GM19328 (cell line): ENCODE data around the gene PET100.

Experiments used
- ATAC-seq: cut with Tn5 transposase; IDR thresholded peaks from one replicate; pipeline ENCODE4 v1.9.1; 2021; ENCODE audit warnings: mild to moderate bottlenecking, moderate library complexity; ENCODE audit not compliant: unreplicated experiment

Gene PET100

DNA sequence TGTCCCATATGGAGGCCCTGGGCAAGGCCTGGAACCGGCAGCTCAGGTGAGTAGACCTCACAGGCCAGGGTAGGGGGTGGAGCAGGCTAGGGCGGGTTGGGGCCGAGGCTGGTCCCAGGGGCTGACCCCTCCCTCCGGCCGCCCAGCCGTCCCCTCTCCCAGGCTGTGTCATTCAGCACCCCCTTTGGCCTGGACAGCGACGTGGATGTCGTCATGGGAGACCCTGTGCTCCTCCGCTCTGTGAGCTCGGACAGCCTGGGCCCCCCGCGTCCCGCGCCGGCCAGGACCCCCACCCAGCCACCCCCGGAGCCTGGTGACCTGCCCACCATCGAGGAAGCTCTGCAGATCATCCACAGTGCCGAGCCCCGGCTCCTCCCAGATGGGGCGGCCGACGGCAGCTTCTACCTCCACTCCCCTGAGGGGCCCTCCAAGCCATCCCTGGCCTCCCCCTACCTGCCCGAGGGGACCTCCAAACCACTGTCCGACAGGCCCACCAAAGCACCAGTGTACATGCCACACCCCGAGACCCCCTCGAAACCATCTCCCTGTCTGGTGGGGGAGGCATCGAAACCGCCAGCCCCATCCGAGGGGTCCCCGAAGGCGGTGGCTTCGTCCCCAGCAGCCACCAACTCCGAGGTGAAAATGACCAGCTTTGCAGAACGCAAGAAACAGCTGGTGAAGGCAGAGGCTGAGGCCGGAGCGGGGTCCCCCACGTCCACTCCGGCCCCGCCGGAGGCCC, 17.9 kb upstream of the PET100 start:
- no peak for ATAC-seq

DNA sequence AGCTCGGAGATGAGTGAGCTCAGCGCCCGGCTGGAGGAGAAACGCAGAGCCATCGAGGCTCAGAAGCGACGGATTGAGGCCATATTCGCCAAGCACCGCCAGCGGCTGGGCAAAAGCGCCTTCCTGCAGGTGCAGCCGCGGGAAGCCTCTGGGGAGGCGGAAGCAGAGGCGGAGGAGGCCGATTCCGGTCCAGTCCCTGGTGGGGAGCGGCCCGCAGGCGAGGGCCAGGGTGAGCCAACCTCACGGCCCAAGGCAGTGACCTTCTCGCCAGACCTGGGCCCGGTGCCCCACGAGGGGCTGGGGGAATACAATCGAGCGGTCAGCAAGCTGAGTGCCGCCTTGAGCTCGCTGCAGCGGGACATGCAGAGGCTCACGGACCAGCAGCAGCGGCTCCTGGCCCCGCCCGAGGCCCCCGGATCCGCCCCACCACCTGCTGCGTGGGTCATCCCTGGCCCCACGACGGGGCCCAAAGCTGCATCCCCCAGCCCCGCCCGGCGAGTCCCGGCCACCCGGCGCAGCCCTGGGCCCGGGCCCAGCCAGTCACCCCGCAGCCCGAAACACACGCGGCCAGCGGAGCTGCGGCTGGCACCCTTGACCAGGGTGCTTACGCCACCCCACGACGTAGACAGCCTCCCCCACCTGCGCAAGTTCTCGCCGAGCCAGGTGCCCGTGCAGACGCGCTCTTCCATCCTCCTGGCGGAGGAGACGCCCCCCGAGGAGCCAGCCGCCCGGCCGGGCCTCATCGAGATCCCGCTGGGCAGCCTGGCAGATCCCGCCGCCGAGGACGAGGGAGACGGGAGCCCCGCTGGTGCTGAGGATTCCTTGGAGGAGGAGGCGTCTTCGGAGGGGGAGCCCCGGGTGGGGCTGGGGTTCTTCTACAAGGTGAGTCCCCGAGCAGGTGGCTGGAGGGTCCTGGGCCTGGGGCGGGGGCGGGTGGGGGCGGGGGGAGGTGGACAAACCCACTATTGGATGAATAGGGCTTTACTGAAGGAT, 17.0 kb upstream of the PET100 start:
- no peak for ATAC-seq

DNA sequence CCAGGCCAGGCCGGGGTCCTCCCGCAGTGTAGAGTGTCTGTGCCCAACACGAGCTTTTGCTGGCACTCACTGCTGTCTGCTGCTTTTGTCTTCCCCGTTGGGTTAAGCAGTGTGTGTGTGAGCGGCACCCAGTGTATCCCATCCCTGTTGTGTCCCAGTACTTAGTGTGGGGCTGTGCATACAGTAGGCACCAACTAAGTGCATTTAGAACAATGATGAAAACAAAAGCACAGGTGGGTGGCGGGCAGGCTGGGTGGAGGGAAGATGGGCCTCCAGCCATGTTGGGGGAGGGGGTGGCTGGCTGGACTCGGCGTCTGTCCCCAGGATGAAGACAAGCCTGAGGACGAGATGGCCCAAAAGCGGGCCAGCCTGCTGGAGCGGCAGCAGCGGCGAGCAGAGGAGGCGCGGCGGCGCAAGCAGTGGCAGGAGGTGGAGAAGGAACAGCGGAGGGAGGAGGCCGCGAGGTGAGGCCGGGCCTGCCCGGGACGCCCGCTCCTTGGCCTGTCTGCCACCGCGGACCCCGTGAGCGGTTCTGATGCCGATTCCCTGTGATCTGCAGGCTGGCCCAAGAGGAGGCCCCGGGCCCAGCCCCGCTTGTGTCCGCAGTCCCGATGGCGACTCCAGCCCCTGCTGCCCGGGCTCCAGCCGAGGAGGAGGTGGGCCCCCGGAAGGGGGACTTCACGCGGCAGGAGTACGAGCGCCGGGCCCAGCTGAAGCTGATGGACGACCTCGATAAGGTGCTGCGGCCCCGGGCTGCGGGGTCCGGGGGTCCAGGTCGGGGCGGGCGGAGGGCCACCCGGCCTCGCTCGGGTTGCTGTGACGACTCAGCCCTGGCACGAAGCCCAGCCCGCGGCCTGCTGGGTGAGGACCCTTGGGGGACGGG, 14.5 kb upstream of the PET100 start:
- no peak for ATAC-seq

DNA sequence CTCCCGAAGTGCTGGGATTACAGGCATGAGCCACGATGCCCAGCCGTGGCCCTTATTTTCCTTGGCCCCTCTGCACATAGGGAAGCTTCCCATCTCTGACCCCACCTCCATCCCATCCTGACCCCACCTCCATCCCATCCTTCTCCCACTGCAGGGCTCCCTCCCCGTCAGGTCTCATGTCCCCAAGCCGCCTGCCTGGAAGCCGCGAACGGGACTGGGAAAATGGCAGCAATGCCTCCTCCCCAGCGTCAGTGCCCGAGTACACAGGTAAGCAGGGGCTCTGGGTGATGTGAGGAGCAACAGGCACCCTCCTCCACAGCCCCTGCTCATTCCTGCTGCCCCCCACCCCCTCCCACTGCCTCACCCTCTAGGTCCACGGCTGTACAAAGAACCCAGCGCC, 12.4 kb upstream of the PET100 start:
- ATAC-seq, result no peak

DNA sequence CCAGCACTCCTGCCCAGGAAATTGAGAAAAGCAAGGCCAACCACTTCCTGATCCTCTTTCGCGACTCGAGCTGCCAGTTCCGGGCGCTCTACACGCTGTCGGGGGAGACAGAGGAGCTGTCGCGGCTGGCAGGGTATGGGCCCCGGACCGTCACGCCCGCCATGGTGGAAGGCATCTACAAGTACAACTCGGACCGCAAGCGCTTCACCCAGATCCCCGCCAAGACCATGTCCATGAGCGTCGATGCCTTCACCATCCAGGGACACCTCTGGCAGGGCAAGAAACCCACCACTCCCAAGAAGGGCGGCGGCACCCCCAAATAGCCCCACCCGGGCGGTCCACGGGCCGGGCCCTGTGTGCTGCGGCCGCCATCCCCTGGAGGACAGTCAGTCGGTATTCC, 11.9 kb upstream of the PET100 start:
- no peak for ATAC-seq

DNA sequence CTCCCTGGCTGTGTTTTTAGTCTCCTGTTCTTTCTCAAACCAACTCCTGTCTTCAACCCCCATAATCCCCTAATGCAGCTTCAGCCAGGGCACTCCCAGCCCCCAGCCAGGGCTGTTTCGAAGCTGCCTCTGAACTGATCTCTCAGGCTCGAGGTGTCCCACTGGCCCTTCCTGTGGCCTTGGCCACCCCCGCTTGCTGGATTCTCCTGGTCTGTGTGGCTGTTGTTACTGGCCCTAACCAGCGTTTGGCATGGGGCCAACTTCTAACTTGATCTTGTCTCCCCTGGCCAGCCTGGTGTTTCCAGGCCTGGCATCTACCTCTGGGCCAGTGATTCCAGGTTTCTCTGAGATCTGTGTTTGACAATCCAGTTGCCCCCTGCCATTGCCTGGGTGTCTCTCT, 11.2 kb upstream of the PET100 start:
- ATAC-seq, result no peak

DNA sequence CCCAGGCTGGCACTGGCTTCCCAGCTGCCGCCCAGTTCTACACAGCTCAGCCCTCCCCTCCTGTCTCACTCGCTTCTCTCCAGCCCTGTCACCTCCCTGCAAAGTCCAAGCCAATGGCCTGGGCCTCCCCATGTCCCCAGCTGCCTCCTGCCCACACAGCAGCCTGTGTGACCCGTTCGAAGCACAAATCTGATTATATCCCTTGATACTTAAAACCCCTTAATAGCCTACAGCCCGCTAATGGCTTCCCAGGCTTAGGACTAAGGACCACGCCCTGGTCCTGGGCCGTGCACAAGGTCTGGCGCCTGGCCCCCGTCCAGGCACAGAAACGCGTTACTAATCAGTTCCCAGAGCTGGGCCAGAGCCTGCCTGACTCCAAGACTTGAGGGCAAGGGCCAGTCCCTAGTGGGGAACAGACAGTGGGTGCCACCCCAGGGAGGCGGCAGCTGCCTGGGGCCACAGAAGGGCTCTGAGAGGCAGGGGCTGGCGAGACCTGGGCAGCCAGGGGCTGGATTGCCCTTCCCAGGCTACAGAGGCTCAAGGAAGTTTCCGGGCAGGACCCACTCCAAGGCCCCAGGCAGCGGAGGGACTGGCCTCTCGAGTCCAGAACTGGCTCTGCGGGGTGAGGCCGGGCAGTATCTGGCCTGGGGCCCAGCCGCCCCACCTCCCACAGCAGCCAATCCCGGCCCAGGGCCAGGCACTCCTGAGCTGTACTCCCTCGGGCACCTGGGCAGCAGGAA, 10.7 kb upstream of the PET100 start:
- ATAC-seq, result no peak

DNA sequence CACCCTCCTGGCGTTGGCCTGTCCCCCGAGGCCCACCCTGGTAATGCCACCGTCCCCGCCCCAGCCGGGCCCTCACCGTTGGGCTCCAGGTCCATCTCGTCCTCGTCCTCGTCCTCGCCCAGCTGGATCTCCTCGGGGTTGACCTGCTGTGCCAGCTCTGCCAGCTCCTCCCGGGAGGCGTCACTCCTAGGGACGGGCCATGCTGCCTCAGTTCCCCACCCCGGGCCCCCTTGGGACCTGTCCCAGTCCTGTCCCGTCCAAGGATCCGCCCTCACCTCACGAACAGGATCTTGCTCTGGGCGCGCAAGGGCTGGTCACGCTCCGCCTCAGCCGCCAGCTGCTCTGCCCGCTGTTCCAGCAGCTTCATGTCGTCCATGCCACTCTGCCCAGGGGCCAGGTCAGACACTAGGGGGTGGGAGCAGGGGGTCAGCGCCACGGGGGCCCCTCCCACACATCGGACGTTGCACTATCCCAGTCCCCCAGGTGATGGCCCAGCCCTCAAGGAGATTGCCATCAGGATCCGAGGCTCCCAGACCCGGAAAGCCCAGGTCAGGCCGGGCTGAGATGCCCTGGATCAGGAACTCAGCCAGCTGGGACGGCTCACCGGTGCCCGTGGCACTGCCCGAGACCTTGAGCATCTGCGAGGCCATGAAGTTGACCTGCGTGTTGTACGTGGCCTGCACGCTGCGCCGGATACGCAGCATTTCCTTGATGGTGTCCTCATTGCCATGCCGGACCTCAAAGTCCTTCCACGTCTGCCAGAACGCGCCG, 9.7 kb upstream of the PET100 start:
- ATAC-seq, result no peak

DNA sequence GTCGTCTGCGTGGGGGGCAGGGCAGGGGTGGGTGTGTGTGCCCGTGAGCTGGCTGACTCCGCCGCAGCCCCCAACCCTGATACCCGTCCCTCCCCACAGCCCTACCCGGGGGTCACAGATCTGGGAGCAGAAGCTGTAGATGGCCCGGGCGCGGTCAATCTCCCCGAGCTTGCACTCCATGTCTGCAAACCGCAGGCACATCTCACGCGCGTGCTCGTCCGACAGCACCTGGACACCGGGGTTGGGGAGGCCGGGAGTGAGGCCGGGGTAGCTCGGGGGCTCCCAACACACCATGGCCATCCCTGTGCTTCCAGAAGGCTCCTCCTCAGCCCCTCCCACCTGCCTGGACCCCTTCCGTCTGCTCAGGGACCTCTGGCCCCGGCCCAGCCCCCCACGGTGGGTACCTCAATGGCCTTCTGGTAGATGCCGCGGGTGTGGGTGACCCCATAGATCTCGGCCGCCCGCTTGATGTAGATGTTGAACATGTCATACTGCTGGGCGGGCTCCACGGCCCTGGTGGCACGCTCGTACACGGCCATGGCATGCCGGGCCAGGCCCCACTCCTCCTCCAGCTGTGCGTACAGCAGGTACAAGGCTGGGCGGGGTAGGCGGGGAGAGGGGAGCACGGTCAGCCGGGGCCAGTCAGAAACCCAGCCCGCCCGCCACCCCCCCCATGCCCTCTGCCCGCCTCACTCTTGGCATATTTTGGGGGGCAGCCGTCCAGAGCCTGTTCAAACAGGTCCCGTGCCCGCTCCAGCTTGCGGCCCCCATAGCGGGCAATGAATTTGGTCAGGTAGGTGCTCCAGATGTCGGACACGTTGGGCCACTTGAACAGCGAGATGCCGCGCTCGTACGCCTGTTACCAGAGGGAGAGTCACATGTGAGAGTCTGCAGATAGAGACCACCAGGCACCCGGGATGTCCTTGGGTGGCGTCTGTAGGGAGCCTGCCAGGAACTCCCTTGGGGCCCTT, 8.9 kb upstream of the PET100 start:
- no peak for ATAC-seq

DNA sequence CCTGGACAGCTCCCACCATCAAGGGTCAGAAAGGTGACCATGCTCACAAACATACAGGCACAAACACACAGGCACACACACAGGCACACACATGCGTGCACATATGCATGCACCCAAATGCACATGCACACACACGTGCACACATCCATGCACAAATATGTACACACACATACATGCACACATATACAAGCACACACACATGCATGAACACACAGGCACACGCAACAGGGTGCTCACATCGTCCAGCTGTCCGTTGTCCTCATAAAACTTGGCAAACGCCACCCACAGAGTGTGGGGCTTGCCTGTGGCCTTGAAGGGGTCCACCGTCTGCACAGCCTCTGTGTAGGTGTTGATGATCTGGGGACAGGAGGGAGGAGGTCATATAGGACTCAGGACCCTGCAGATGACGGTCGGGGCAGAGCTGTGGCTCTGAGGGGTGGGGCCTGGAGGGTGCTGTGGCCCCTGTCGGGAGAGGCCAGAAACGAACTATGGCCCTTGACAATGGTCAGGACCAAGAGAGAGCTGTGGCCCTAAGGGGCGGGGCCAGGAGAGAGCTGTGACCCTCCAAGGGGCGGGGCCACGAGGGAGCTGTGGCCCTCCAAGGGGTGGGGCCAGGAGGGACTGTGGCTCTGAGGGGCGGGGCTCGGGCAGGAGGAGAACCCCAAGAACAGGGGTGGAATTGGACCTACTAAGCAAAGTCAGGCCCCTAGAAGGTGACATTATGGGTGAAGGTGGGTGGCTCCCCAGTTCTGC, 6.5 kb upstream of the PET100 start:
- no peak for ATAC-seq

DNA sequence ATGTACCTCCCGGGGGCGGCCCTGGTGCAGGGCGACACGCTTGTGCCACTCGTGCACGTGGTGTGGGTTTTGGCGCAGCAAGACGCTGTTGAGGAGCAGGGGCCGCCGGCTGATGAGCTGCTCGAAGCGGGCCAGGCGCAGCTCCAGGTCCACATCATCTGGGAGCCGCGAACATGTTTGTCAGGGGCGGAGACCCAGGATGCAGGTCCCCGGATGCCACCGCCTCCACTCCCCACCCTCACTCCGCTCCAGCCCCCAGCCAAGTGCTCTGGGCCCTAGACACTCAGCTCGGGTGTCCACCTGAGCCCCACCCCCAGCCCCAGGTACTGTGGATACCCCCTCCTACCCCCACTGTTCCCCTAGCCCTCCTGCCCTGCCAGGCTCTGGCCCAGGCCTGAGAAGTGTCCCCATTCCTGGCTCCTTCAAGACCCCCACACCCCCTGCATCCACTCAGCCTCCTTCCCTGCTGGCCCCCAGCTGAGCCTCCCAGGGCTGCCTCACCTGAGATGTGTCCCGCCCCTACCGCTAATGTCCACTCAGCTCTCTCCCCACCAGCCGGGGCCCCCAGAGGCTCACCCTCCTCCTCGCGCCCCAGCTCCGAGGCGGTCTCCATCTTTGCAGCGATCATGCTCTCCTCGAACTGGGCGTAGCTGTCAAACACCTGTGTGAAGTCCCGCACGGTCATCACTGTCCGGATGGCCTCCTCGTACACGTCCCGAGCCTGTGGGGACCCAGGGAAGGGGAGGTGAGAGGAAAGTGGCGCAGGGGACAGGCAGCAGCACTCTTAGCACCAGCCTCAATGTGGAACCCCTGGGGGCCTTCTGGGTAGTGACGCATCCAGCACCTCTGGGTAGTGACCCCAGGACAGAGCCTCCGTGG, 5.6 kb upstream of the PET100 start:
- ATAC-seq, result no peak

DNA sequence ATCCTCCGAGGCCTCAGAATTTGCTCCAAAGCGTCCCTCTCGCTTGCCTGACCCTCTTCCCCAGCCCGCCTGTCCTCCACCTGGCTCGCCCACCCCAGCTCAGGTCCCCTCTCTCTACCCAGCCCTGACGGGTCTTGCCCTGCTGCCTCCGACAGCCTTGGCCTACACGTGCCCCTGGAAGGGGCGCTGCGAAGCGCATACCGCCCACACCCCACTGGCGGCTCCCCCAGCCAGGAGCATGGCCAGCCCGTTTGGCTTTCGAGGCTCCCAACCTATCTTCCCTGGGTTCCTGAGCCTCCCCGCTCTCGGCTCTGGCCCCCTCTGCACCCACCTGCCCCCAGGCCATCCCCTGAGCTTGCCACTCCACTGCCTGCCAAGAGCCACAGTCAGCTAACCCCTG, 4.8 kb upstream of the PET100 start:
- ATAC-seq, result no peak

DNA sequence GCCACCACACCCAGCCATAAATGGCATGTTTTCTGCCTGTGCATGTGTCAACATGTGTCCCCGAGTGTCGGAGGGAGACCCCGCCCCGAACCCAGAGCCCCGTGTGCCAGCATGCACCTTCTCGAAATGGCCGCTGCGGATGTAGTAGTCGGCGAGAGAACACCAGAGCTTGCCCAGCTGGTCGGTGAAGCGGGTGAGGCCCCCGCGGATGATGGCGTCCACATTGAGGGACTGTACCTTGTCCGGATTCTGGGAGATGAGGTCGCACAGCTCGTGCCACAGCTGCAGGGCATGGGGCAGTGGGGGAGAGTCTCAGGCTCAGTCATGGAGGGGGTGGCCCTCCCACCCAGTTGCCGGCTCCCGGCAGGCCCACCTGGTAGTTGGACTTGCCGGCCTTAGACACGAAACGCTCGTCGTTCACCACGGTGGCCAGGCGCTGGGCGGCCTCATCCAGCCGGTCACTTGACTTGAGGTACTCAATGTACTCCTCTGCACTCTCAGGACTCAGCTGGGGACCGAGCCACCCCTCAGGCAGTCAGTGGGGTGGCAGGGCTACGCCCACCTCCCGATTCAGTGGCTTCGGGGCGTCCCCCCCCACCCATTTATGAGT, 3.7 kb upstream of the PET100 start:
- ATAC-seq, result no peak

DNA sequence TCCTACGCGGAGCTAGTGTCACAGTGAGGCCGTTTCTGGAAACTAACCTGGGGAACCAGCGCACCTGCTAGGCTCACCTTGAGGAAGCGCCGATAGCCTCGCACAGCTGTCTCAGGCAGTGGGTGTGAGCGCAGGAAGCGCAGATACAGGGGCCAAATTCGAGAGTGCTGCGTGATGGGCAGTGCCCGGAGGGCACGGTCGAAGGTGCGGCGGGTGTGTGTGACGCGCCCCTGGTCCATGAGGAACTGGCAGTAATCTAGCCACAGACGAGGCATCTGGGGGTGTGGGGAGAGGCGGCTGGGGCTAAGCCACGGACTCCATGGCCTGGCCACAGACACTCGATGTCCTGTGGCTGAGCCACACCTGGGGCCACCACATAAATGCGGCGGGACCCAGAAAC, 2.4 kb upstream of the PET100 start:
- ATAC-seq, result no peak

DNA sequence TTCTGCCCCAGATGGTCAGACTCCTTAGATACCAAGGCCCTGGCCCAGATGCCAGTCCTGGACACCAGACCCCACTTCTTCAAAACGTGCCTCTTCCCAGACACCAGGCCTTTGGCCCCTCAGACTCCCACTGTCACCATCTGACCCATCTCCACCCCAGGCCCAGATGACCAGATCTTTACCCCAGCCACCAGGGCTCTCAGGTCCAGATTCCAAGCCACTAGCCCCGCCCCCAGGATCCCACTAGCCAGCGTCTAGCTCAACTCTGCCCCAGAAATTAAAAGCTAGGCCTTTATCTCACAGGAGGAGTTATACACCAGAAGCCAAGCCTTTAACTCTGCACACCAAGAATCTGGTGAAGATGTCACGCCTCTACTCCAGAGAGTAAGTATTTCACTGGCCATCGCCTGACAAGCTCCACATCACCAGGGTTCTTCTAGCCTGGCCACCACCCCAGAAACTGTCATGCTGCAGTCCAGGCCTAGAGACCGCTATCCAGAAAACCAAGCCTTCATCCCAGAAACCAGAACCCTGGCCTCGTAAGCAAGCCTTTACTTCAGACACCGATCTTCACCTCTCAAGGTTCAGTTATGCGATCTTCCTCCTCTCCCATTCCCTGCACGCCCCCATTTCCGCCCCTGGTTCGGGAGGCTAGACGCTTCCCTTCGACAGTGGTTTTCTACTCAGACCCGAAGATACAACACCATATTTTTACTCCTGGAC, 843 bp upstream of the PET100 start:
- ATAC-seq, result no peak

DNA sequence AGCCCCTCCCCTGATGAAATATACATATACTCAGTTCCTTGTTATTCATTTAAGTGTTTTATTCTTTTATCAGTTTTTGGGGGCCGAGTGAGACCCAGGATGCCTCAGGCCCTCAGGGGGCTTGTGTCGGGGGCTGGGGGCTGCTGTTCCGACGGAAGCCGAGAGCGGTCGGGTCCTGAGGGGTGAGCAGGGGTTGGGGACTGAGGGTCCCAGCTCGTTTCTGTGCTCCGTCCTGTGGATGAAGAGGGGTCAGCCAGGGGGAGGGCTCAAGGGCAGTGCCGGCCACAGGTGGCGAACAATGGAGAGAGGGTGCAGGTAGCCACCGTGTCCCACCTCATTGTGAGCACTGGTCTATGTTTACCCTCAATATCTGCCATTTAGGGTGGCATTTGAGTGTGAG, 2.0 kb downstream of the PET100 start:
- no peak for ATAC-seq
